HepG2 (cell line): ENCODE results near the gene ARL16. TPM values are rescaled to one million over a fixed set of nuclear protein-coding genes. Genes with fewer than 3 reads are reported as not detected.

Experiments used
- FOXP1 ChIP-seq, 2 experiments: fragments of 450-650 bp in 1 of 2; IDR thresholded peaks; 2 replicates each; pipeline ENCODE4 v1.6.1; 2017 to 2018; ENCODE audit warnings: antibody characterized with exemption in 1 of 2
- MZF1 ChIP-seq: sonication (generic); formaldehyde crosslinking; IDR thresholded peaks from 2 replicates; pipeline ENCODE4 v1.8.1; 2023; ENCODE audit warnings: mild to moderate bottlenecking, missing genetic modification reagents, borderline replicate concordance
- ZBTB4 ChIP-seq: sonication (generic); formaldehyde crosslinking; IDR thresholded peaks from 2 replicates; pipeline ENCODE4 v1.4.0; 2020; ENCODE audit warnings: missing genetic modification reagents, mild to moderate bottlenecking, borderline replicate concordance
- polyA plus RNA-seq, 8 experiments: library from polyadenylated mRNA; depleted of rRNA in 3 of 8; stranded (reverse) in 7 of 8; unstranded in 1 of 8; fragments of >200 nt; fragmentation: Illumina TruSeq in 4 of 8; extraction: Trizol in 4 of 8; gene quantifications; 2 replicates each; pipeline versions ENCODE4 v1.2.1 to v1.2.3, GENCODE V29; 2011 to 2016; ENCODE audit warnings: low read depth in 4 of 8, missing spikeins in 1 of 8, mixed read lengths in 1 of 8; ENCODE audit not compliant: insufficient read depth in 1 of 8
- total RNA-seq, 5 experiments: library from RNA; depleted of rRNA; stranded (reverse); fragments of >200 nt; fragmentation: Illumina TruSeq; extraction: Trizol; gene quantifications; 2 replicates each; pipeline ENCODE4 v1.2.3, GENCODE V29; 2016; ENCODE audit warnings: low read depth in 1 of 5
- TF ChIP-seq, protein P1 (sequence below): sonication (generic); formaldehyde crosslinking; IDR thresholded peaks from 2 replicates; pipeline ENCODE4 v1.5.0; 2020; ENCODE audit warnings: mild to moderate bottlenecking, missing genetic modification reagents, borderline replicate concordance
- TF ChIP-seq, protein P2 (sequence below), 2 experiments: IDR thresholded peaks; 2 replicates each; pipeline ENCODE4 v1.6.1; 2011 to 2012; ENCODE audit warnings: low read length in 2 of 2, borderline replicate concordance in 1 of 2, low read depth in 1 of 2, mild to moderate bottlenecking in 1 of 2, moderate library complexity in 1 of 2
- TF ChIP-seq, protein P3 (sequence below): sonication (generic); formaldehyde crosslinking; IDR thresholded peaks from 2 replicates; pipeline ENCODE4 v1.5.0; 2020; ENCODE audit warnings: mild to moderate bottlenecking, missing genetic modification reagents
- TF ChIP-seq, protein P4 (sequence below): sonication (generic); formaldehyde crosslinking; IDR thresholded peaks from 2 replicates; pipeline ENCODE4 v1.5.0; 2020; ENCODE audit warnings: missing genetic modification reagents

ARL16 gene
- total and polyA plus RNA-seq, 2 of the 13 experiments (the other 11 are each of a cell fraction or from before 2014, with no cell fraction given): 20.8 to 30.8 TPM

- no peak for TF ChIP-seq ZBTB4 (CRISPR knock-in tag)
- TF ChIP-seq, protein P1, sequence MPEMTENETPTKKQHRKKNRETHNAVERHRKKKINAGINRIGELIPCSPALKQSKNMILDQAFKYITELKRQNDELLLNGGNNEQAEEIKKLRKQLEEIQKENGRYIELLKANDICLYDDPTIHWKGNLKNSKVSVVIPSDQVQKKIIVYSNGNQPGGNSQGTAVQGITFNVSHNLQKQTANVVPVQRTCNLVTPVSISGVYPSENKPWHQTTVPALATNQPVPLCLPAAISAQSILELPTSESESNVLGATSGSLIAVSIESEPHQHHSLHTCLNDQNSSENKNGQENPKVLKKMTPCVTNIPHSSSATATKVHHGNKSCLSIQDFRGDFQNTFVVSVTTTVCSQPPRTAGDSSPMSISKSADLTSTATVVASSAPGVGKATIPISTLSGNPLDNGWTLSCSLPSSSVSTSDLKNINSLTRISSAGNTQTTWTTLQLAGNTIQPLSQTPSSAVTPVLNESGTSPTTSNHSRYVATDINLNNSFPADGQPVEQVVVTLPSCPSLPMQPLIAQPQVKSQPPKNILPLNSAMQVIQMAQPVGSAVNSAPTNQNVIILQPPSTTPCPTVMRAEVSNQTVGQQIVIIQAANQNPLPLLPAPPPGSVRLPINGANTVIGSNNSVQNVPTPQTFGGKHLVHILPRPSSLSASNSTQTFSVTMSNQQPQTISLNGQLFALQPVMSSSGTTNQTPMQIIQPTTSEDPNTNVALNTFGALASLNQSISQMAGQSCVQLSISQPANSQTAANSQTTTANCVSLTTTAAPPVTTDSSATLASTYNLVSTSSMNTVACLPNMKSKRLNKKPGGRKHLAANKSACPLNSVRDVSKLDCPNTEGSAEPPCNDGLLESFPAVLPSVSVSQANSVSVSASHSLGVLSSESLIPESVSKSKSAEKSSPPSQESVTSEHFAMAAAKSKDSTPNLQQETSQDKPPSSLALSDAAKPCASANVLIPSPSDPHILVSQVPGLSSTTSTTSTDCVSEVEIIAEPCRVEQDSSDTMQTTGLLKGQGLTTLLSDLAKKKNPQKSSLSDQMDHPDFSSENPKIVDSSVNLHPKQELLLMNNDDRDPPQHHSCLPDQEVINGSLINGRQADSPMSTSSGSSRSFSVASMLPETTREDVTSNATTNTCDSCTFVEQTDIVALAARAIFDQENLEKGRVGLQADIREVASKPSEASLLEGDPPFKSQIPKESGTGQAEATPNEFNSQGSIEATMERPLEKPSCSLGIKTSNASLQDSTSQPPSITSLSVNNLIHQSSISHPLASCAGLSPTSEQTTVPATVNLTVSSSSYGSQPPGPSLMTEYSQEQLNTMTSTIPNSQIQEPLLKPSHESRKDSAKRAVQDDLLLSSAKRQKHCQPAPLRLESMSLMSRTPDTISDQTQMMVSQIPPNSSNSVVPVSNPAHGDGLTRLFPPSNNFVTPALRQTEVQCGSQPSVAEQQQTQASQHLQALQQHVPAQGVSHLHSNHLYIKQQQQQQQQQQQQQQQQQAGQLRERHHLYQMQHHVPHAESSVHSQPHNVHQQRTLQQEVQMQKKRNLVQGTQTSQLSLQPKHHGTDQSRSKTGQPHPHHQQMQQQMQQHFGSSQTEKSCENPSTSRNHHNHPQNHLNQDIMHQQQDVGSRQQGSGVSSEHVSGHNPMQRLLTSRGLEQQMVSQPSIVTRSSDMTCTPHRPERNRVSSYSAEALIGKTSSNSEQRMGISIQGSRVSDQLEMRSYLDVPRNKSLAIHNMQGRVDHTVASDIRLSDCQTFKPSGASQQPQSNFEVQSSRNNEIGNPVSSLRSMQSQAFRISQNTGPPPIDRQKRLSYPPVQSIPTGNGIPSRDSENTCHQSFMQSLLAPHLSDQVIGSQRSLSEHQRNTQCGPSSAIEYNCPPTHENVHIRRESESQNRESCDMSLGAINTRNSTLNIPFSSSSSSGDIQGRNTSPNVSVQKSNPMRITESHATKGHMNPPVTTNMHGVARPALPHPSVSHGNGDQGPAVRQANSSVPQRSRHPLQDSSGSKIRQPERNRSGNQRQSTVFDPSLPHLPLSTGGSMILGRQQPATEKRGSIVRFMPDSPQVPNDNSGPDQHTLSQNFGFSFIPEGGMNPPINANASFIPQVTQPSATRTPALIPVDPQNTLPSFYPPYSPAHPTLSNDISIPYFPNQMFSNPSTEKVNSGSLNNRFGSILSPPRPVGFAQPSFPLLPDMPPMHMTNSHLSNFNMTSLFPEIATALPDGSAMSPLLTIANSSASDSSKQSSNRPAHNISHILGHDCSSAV: no peak
- TF ChIP-seq, protein P2, sequence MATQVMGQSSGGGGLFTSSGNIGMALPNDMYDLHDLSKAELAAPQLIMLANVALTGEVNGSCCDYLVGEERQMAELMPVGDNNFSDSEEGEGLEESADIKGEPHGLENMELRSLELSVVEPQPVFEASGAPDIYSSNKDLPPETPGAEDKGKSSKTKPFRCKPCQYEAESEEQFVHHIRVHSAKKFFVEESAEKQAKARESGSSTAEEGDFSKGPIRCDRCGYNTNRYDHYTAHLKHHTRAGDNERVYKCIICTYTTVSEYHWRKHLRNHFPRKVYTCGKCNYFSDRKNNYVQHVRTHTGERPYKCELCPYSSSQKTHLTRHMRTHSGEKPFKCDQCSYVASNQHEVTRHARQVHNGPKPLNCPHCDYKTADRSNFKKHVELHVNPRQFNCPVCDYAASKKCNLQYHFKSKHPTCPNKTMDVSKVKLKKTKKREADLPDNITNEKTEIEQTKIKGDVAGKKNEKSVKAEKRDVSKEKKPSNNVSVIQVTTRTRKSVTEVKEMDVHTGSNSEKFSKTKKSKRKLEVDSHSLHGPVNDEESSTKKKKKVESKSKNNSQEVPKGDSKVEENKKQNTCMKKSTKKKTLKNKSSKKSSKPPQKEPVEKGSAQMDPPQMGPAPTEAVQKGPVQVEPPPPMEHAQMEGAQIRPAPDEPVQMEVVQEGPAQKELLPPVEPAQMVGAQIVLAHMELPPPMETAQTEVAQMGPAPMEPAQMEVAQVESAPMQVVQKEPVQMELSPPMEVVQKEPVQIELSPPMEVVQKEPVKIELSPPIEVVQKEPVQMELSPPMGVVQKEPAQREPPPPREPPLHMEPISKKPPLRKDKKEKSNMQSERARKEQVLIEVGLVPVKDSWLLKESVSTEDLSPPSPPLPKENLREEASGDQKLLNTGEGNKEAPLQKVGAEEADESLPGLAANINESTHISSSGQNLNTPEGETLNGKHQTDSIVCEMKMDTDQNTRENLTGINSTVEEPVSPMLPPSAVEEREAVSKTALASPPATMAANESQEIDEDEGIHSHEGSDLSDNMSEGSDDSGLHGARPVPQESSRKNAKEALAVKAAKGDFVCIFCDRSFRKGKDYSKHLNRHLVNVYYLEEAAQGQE (IDR thresholded peaks at IDR 0.05; ENCODE audit: borderline replicate concordance in 1 of 2, low read depth in 1 of 2, low read length in 2 of 2): no peak
- no peak for TF ChIP-seq FOXP1 (IDR thresholded peaks at IDR 0.05)
- no peak for TF ChIP-seq FOXP1 (CRISPR knock-in tag; IDR thresholded peaks at IDR 0.05)
- TF ChIP-seq, protein P3, sequence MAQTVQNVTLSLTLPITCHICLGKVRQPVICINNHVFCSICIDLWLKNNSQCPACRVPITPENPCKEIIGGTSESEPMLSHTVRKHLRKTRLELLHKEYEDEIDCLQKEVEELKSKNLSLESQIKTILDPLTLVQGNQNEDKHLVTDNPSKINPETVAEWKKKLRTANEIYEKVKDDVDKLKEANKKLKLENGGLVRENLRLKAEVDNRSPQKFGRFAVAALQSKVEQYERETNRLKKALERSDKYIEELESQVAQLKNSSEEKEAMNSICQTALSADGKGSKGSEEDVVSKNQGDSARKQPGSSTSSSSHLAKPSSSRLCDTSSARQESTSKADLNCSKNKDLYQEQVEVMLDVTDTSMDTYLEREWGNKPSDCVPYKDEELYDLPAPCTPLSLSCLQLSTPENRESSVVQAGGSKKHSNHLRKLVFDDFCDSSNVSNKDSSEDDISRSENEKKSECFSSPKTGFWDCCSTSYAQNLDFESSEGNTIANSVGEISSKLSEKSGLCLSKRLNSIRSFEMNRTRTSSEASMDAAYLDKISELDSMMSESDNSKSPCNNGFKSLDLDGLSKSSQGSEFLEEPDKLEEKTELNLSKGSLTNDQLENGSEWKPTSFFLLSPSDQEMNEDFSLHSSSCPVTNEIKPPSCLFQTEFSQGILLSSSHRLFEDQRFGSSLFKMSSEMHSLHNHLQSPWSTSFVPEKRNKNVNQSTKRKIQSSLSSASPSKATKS (CRISPR knock-in tag): no peak; the same call in 1 of the 2 replicates
- TF ChIP-seq, protein P4, sequence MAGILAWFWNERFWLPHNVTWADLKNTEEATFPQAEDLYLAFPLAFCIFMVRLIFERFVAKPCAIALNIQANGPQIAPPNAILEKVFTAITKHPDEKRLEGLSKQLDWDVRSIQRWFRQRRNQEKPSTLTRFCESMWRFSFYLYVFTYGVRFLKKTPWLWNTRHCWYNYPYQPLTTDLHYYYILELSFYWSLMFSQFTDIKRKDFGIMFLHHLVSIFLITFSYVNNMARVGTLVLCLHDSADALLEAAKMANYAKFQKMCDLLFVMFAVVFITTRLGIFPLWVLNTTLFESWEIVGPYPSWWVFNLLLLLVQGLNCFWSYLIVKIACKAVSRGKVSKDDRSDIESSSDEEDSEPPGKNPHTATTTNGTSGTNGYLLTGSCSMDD: no peak
- no peak for TF ChIP-seq MZF1 (CRISPR knock-in tag)
Measured at GRCh38 chr17:81666342-81667191, 17.0 kb downstream of the ARL16 start, which contains the start of the genes CCDC137 and OXLD1 (continued).
